Measurements from ENCODE around the gene APOL3.

- TF ChIP-seq SIN3A (IDR thresholded peaks at IDR 0.05; ENCODE audit: low read depth, low read length), result no peak
- no peak for TF ChIP-seq CHD2 (IDR thresholded peaks at IDR 0.05; ENCODE audit: borderline replicate concordance, low read depth, low read length)
- no peak for TF ChIP-seq CTCF (IDR thresholded peaks at IDR 0.05 in 2 of 3, conservative IDR thresholded peaks at IDR 0.05 in 1 of 3; ENCODE audit: control insufficient read depth in 2 of 3, extremely low read depth in 1 of 3, insufficient read depth in 1 of 3, low read depth in 3 of 3, low read length in 3 of 3)
- no peak for TF ChIP-seq NFXL1 (IDR thresholded peaks at IDR 0.05; ENCODE audit: borderline replicate concordance)
- TF ChIP-seq TAF1 (IDR thresholded peaks at IDR 0.05; ENCODE audit: borderline replicate concordance, low read depth, low read length), result no peak
- no peak for TF ChIP-seq STAT1 (conservative IDR thresholded peaks at IDR 0.05)
- no peak for TF ChIP-seq TCF12 (IDR thresholded peaks at IDR 0.05; ENCODE audit: low read depth, low read length)
- no peak for TF ChIP-seq POLR2A (IDR thresholded peaks at IDR 0.05; ENCODE audit: low read depth, low read length)
- no peak for TF ChIP-seq EP300 (IDR thresholded peaks at IDR 0.05; ENCODE audit: borderline replicate concordance in 1 of 2, control insufficient read depth in 1 of 2, low read depth in 2 of 2, low read length in 2 of 2)
- TF ChIP-seq NFYB (IDR thresholded peaks at IDR 0.05; ENCODE audit: insufficient read depth, low read depth, low read length), result no peak
- no peak for TF ChIP-seq ELK1 (IDR thresholded peaks at IDR 0.05; ENCODE audit: low read depth, low read length)
- no peak for TF ChIP-seq SUZ12 (IDR thresholded peaks at IDR 0.05; ENCODE audit: unreplicated experiment)
Observed at GRCh38 chr22:36103891-36104290, 56.7 kb downstream of the APOL3 start.
